Activated CD4-positive, CD25-positive, alpha-beta regulatory T cell (primary cell): ENCODE results near the gene ITPR1.

Experiments
- DNase-seq, 4 experiments: peaks; one replicate each; lab custom pipeline; 2025; lab: John Stamatoyannopoulos, UW

Gene ITPR1

DNA sequence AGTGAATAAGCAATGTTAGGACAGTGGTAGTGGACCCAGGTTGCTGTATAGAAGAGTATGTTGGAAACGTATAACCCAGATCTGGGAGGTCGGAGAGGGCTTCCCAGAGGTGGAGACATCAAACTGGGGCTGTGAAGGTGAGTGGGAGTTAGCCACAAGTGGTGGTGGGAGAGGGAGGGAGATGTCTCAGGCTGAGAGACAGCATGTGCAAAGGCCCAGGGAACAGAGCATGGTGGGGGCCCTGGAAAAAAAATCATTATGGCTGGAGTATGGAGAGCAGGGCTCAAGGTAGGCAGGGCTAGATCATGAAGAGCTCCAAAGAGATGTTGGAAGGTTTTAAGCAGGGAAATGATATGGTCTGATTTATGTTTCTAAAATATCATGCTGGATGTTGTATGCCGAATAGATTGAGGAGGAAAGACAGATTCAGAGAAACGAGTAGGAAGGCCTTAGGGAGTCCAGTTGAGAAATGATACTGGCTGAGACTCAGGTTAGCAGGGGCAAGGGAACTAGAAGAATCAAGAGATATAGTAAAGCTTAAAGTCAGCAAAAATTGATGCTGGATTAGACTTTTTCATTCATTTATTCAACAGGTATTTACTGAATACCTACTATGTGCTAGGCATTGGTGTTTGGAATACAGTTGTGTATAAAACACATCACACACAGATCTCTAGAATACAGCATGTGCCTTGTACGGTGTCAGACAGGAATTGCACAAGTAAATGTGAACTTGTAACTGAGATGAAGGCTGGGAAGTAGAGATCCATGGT, 17.0 kb downstream of the ITPR1 start:
- no peak for DNase-seq

GRCh38 chr3:4511491-4512262, 18.5 kb downstream of the ITPR1 start:
- DNase-seq, result no peak

GRCh38 chr3:4512895-4513616, 19.9 kb downstream of the ITPR1 start:
- no peak for DNase-seq

GRCh38 chr3:4514321-4514720, 21.2 kb downstream of the ITPR1 start:
- no peak for DNase-seq

DNA sequence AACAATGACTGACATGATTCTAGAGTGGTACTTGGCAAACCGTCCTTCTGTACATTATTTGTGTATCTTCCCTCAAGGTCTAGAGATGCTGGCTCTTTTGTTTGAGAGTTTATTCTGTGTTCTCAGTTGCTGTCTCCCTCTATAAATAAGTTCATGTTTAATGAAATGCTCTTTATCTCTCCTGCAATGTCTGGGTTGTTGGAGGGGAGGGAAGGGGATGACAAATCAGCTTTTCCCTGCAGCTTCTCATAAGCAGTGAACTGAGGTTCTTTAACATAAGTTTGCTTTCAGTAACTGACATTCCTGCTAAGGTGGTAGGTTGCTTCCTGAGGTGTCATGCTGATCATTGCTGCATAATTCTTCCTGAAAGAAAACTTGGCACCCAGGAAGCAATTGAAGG, 21.8 kb downstream of the ITPR1 start:
- DNase-seq, result no peak

GRCh38 chr3:4515916-4516579, 22.9 kb downstream of the ITPR1 start:
- no peak for DNase-seq

GRCh38 chr3:4517093-4517492, 23.9 kb downstream of the ITPR1 start:
- DNase-seq, result no peak

GRCh38 chr3:4517643-4518311, 24.6 kb downstream of the ITPR1 start:
- DNase-seq, result no peak

DNA sequence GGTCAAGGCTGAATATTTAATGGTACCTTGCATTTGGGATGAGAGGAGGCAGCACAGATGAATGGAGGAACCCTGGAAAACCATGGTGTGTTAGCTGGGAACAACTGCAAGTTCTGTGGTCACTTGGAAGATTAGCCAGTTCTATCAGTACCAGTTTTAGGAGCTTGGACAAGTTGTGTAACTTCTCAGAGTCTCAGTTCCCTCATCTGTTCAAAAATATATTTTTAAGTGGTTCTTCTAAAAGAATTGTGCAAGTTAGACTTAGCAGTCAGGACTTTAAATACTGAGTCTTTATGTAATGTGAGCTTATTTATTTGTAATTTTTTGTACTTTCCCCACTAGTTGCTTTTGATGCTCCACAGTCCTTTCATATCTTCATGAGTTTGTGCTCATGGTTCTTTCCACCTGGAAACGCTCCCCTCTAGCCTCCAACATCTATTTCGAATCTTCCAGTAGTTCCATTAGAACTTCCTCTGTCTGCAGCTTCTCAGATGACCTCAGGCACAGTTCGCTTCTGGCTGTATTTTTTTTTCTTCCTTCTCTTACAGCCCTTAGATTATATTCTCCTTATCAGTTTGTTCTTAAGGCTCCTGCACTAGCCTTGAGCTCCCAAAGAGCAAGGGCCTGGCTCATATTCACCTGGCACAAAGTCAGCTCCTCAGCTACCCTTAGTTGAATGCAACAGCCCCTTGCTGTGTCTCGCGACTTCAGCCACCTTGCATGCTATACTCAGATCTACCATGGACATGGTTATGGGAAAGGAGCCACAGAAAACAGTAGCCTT, 27.1 kb downstream of the ITPR1 start:
- DNase-seq, result no peak

DNA sequence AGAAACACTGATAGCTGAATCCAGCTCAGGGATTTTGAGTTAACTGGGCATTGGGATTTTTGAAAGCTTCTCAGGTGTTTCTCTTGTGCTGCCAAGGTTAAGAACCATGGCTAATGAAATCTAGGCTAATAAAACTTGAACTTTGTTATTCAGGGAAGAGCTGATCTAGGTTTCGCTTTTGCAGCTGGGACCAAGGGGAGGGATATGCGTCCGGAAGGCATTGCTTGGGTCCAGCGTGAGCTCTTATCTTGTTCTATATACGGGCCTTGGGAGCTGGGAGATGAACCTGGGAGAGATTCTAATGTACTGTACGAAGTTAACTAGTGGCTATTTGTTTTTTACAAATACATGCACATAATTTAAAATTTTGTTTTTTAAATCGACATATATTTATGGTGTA, 29.8 kb downstream of the ITPR1 start:
- no peak for DNase-seq

DNA sequence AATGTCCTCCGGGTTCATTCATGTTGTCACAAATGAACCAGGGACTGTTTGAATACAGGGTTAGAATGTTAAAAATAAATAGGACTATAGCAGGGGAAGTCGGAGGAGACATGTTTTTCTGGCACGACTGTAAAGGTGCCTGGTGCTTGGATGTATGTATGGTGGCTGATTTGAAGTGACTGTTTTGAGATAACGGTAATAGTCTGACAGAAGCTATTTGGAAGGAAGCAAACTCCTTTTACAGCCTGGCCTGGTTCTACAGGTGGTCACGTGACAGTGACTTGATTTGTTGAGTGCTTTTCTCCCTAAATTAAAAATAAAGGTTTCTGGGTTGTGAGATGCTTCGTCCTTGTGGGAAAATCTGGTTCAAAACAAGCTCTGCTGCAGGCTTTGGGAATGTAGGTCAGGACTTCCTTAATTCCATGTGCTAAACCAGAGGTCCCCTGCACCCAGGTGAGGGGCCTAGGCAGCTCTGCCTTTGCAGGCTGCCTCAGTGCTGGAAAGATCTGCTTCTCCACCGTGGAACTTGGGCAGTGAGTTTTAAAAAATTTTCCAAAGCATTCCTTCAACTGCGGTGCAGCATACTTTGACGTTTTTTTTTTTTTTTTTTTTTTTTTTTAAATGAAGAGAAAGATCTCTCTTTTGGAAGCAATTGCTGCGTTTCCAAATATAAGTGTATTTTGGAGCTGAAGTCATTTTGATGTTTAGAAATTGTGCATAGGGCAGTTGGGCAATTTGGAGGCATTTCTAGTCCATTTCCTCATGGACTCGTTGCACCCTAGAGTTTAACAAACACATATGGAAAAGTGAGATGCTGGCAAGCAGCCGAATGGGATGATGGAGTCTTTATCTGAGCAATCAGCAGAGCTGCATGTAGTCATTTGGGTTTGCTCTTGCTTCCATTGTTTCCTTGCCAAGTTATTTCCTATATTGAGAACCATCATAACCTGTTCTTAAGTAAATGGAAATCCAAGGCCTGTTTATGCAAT, 30.9 kb downstream of the ITPR1 start:
- no peak for DNase-seq

GRCh38 chr3:4525560-4526223, 32.5 kb downstream of the ITPR1 start:
- DNase-seq, result no peak

DNA sequence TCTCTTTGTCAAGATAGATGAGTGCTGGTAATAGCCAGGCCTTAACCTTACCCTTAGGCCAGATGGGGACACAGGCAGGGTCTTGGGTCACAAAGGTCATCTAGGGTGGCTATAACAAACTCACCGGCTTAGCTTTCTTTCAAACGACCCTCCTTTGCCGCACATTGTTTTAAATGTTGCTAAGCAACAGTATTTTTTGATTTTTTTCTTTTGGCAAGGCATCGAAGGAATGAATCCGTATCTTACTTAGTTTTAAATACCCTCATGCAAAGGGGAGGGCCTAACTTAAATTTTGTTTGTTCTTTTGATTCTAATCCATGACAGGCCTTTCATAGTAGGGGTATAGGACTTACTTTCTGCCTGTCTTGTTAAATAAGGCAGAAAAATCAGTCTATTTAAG, 35.2 kb downstream of the ITPR1 start:
- no peak for DNase-seq

GRCh38 chr3:4528819-4529600, 35.9 kb downstream of the ITPR1 start:
- DNase-seq, result no peak

DNA sequence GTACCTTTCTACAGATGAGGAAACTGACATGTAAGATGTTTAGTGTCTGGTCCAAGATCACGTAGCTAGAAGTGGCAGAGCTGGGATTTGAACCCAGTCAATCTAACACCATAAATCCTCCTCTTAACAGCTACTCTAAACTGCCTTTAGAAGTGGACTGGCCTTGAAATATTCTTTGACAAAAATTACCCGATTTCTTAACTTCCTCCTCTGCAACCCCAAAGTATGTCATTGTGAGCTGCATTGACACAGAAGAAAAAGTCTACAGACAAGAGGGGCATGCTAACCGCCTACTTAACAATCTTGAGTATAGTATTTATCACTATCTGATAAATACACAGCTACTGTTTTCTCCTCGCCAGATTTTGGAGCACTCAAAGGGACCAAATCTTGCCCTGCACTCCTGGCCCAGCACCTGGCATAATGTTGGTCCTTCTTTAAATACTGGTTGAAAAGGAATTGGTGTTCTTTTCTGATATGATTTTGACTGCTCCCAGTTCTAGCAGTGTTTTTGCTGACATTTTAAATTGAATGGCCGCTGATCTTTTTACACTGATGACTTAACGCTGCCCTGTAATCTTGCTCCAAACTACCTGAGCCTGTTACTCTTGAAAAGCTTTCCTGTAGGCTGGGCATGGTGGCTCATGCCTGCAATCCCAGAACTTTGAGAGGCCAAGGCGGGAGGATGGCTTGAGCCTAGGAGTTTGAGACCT, 36.9 kb downstream of the ITPR1 start:
- no peak for DNase-seq

- no peak for DNase-seq
Measured at GRCh38 chr3:4531478-4532025, 38.4 kb downstream of the ITPR1 start.

DNA sequence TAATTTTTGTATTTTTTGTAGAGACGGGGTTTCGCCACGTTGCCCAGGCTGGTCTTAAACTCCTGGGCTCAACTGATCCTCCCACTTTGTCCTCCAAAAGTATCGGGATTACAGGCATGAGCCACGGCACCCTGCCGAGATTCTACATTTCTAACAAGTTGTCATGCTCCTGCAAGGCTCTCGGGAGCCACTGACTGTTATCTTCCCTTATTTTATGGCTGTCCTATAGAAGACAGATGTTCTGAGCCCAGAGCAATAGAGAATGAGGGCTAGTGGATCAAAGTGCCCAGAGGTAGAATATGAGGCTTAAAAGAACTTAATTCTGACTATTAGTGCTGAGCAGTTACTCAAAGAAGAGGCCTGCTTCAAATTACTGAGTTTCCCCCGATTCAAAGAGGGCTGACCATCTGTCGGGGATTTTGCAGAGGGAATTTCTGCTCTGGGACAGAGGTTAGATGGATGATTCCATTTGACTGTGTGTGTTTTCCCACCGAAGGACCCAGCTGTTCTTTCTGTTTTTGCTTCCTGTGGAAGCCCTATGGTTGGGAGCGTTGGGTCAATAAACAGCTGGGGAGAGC, 39.5 kb downstream of the ITPR1 start:
- no peak for DNase-seq
